AG04450 (cell line): Measurements from ENCODE around the gene IGF2R. TPM values are rescaled to one million over a fixed set of nuclear protein-coding genes. Genes with fewer than 3 reads are reported as not detected.
"Not testable (repeated sequence)": the region's sequence is repeated elsewhere in the genome, so short reads cannot be mapped to it uniquely, and the experiment has no call there.

Experiments
- CTCF ChIA-PET: fragments of 300-600, 350-600 bp; formaldehyde crosslinking; extraction: SDS; loops from one replicate; lab custom pipeline; 2022; ENCODE audit warnings: antibody characterized with exemption, inconsistent platforms; lab: Charles Lee
- POLR2A ChIA-PET: fragments of 350-600 bp; formaldehyde crosslinking; extraction: SDS; loops from one replicate; lab custom pipeline; 2021; ENCODE audit warnings: antibody characterized with exemption, inconsistent platforms; lab: Yijun Ruan, JAX
- DNase-seq: peaks from one replicate; pipeline ENCODE4 v3.0.0-alpha.2; 2011; ENCODE audit warnings: low read depth, low spot score
- H3K27ac ChIP-seq: one replicate; pipeline ENCODE4 v1.5.1; 2012; ENCODE audit warnings: low read depth, low read length, control low read depth
- H3K27me3 ChIP-seq: one replicate; pipeline ENCODE4 v1.6.0; 2012; ENCODE audit warnings: low read length; ENCODE audit not compliant: control insufficient read depth, insufficient read depth
- H3K4me3 ChIP-seq: 2 replicates; pipeline ENCODE4 v1.5.1; 2011; ENCODE audit warnings: mild to moderate bottlenecking, low read depth, low read length, control low read depth
- H3K9me3 ChIP-seq: 2 replicates; pipeline ENCODE4 v1.5.1; 2012; ENCODE audit warnings: low read length; ENCODE audit not compliant: control insufficient read depth, insufficient read depth
- CTCF ChIP-seq: IDR thresholded peaks from 2 replicates; pipeline ENCODE4 v1.5.1; 2011; ENCODE audit warnings: low read depth, low read length, control low read depth, inconsistent platforms
- polyA plus RNA-seq: library from polyadenylated mRNA; depleted of rRNA; stranded (reverse); fragments of >200 nt; gene quantifications from 2 replicates; pipeline ENCODE4 v1.2.3, GENCODE V29; 2011

IGF2R gene
- polyA plus RNA-seq, 1 experiment = 40.9 TPM

GRCh38 chr6:159999240-159999671 is 30.4 kb downstream of the IGF2R start:
- H3K4me3 ChIP-seq = no peak overlapping the region
- H3K27ac ChIP-seq = no peak overlapping the region
- DNase-seq = no peak
- CTCF ChIA-PET = no interaction called here
- H3K27me3 ChIP-seq = no peaks in the 10 kb centered on the region
- TF ChIP-seq CTCF = no peak
- peaks cover 1% of the 10 kb centered on the region; the same call in 1 of the 2 replicates for H3K9me3 ChIP-seq
- POLR2A ChIA-PET = no interaction called here

- Histone ChIP-seq H3K27me3 (no peaks in the 10 kb centered on the region), H3K27ac (no peak overlapping the region), H3K9me3 (peaks cover 11% of the 10 kb centered on the region), H3K4me3 (no peak overlapping the region)
- POLR2A ChIA-PET = no interaction called here
- DNase-seq = no peak
- CTCF ChIA-PET = interaction anchor here (0.6 kb wide), 1 partner anchor 346 kb away, joined by 5 read pairs; no protein-coding TSS in a partner anchor
- no peak for TF ChIP-seq CTCF
These were observed 31.4 kb downstream of the IGF2R start for GRCh38 chr6:160000280-160000704.

GRCh38 chr6:160000893-160001427 is 32.1 kb downstream of the IGF2R start:
- H3K4me3 ChIP-seq, H3K27me3 ChIP-seq, H3K27ac ChIP-seq, DNase-seq, POLR2A ChIA-PET: not testable (repeated sequence)
- CTCF ChIA-PET = interaction anchor here (0.6 kb wide), 1 partner anchor 347 kb away, joined by 5 read pairs; no protein-coding TSS in a partner anchor
- H3K9me3 ChIP-seq = peaks cover 17% of the 10 kb centered on the region

- peaks cover 22% of the 10 kb centered on the region for H3K9me3 ChIP-seq
- no peak overlapping the region for H3K27ac ChIP-seq
- H3K27me3 ChIP-seq = no peaks in the 10 kb centered on the region
- CTCF ChIA-PET = no interaction called here
- H3K4me3 ChIP-seq = no peak overlapping the region
- no peak for DNase-seq
- TF ChIP-seq CTCF = no peak
- POLR2A ChIA-PET = no interaction called here
These were observed 34.0 kb downstream of the IGF2R start for GRCh38 chr6:160002882-160003281.

- POLR2A ChIA-PET = no interaction called here
These were observed 35.1 kb downstream of the IGF2R start for GRCh38 chr6:160004018-160004417.

More at GRCh38 chr6:160004018-160004417, 35.1 kb downstream of the IGF2R start:
- no peak for DNase-seq
- CTCF ChIA-PET = no interaction called here
- TF ChIP-seq CTCF = no peak
- Histone ChIP-seq H3K27me3 (no peaks in the 10 kb centered on the region), H3K9me3 (peaks cover 22% of the 10 kb centered on the region), H3K27ac (no peak overlapping the region), H3K4me3 (no peak overlapping the region)
